AG10803 (cell line): ENCODE measurements around the gene TP53I11.

Experiments used
- DNase-seq: peaks from one replicate; pipeline ENCODE4 v3.0.0; 2010; ENCODE audit warnings: low read depth
- H3K4me3 ChIP-seq: 2 replicates; pipeline ENCODE4 v1.5.1; 2011; ENCODE audit warnings: mild to moderate bottlenecking, low read length, control low read depth
- CTCF ChIP-seq: conservative IDR thresholded peaks from 2 replicates; pipeline ENCODE4 v1.5.1; 2011; ENCODE audit warnings: mild to moderate bottlenecking, low read length, control low read depth, inconsistent platforms

The TP53I11 gene

GRCh38 chr11:44940404-44940803, 10.3 kb downstream of the TP53I11 start:
- no peak for TF ChIP-seq CTCF
- no peak for DNase-seq
- no peak overlapping the region for H3K4me3 ChIP-seq

- no peak for DNase-seq
- no peak overlapping the region for H3K4me3 ChIP-seq
- peak; percentile 25 for TF ChIP-seq CTCF
These were observed 10.8 kb downstream of the TP53I11 start for GRCh38 chr11:44939673-44940395.

GRCh38 chr11:44938066-44938691, 12.5 kb downstream of the TP53I11 start:
- no peak for DNase-seq
- no peak overlapping the region for H3K4me3 ChIP-seq
- no peak for TF ChIP-seq CTCF

- DNase-seq, result no peak
- TF ChIP-seq CTCF, result no peak
- H3K4me3 ChIP-seq, result no peak overlapping the region
These were observed 13.6 kb downstream of the TP53I11 start for GRCh38 chr11:44936951-44937543.

- TF ChIP-seq CTCF, result peak; percentile 91
- H3K4me3 ChIP-seq, result no peak overlapping the region
- peak; percentile 70 for DNase-seq
These were observed 14.2 kb downstream of the TP53I11 start for GRCh38 chr11:44936525-44936924.

GRCh38 chr11:44934735-44935250, 15.9 kb downstream of the TP53I11 start:
- TF ChIP-seq CTCF, result no peak
- H3K4me3 ChIP-seq, result no peak overlapping the region
- DNase-seq, result no peak
